B cell (primary cell): Measurements from ENCODE around the gene CAMTA1. TPM values are rescaled to one million over a fixed set of nuclear protein-coding genes. Genes with fewer than 3 reads are reported as not detected.

Source experiments
- ATAC-seq: fragments of 200-7000 bp; cut with Tn5 transposase; one replicate; pipeline ENCODE4 v1.10.0; 2021; ENCODE audit warnings: low read depth, mild to moderate bottlenecking, moderate number of reproducible peaks, moderate library complexity
- CTCF ChIA-PET: fragments of 350-600 bp; sonication (Branson Sonifier 250); formaldehyde crosslinking; loops from one replicate; lab custom pipeline; 2021; ENCODE audit warnings: antibody characterized with exemption, inconsistent platforms; lab: Charles Lee
- POLR2A ChIA-PET: fragments of 350-600 bp; sonication (Branson Sonifier 250); formaldehyde crosslinking; loops from one replicate; lab custom pipeline; 2021; ENCODE audit warnings: antibody characterized with exemption; lab: Charles Lee
- DNase-seq: peaks from one replicate; pipeline ENCODE4 v3.0.0; 2013
- H2AFZ ChIP-seq: 2 replicates; pipeline ENCODE4 v1.6.1; 2012; ENCODE audit warnings: mild to moderate bottlenecking, low read depth, low read length; ENCODE audit not compliant: insufficient read depth, poor library complexity, severe bottlenecking
- H3K27ac ChIP-seq, 2 donors: 1 replicate in 1 of 2; 2 replicates in 1 of 2; pipeline ENCODE4 v1.5.1; 2012 to 2013; ENCODE audit warnings: low read length in 2 of 2, mild to moderate bottlenecking in 2 of 2, moderate library complexity in 1 of 2
- H3K27me3 ChIP-seq, 4 experiments: fragments of 200-600 bp in 1 of 4; sonication (generic) in 1 of 4; replicated peaks in 1 of 4; 1 replicate in 2 of 4; 2 replicates in 2 of 4; pipeline versions ENCODE4 v1.6.1 to v1.7.0; 2013 to 2016; ENCODE audit warnings: low read length in 3 of 4, mild to moderate bottlenecking in 2 of 4, mixed read lengths in 1 of 4, moderate library complexity in 1 of 4; ENCODE audit not compliant: insufficient read depth in 4 of 4, control insufficient read depth in 3 of 4; ENCODE audit errors: control extremely low read depth in 1 of 4
- H3K36me3 ChIP-seq, 2 experiments: replicated peaks in 1 of 2; 1 replicate in 1 of 2; 2 replicates in 1 of 2; pipeline versions ENCODE4 v1.6.1 to v1.7.1; 2013; ENCODE audit warnings: low read length in 1 of 2; ENCODE audit not compliant: insufficient read depth in 2 of 2, control insufficient read depth in 1 of 2; ENCODE audit errors: control extremely low read depth in 1 of 2, extremely low read depth in 1 of 2
- H3K4me1 ChIP-seq, 2 donors: fragments of 200-600 bp in 1 of 2; sonication (generic) in 1 of 2; 1 replicate in 1 of 2; 2 replicates in 1 of 2; pipeline versions ENCODE4 v1.5.1 to v1.6.1; 2013 to 2017; ENCODE audit warnings: low read length in 2 of 2; ENCODE audit not compliant: control insufficient read depth in 2 of 2, insufficient read depth in 2 of 2
- H3K4me2 ChIP-seq: replicated peaks from 2 replicates; pipeline ENCODE3; 2012; ENCODE audit warnings: mild to moderate bottlenecking, low read depth, low read length; ENCODE audit not compliant: poor library complexity, severe bottlenecking
- H3K4me3 ChIP-seq, 5 experiments: fragments of 200-600 bp in 1 of 5; sonication (generic) in 1 of 5; 1 replicate in 3 of 5; 2 replicates in 2 of 5; pipeline versions ENCODE4 v1.5.1 to v1.7.0; 2011 to 2016; ENCODE audit warnings: low read length in 4 of 5, mild to moderate bottlenecking in 4 of 5, low read depth in 2 of 5, control low read depth in 1 of 5, moderate library complexity in 1 of 5; ENCODE audit not compliant: insufficient read depth in 1 of 5; ENCODE audit errors: control extremely low read depth in 1 of 5, extremely low read depth in 1 of 5
- H3K79me2 ChIP-seq: fragments of 200-600 bp; sonication (generic); one replicate; pipeline ENCODE4 v1.6.0; 2016; ENCODE audit warnings: low read length; ENCODE audit not compliant: control insufficient read depth, insufficient read depth
- H3K9ac ChIP-seq: fragments of 200-600 bp; sonication (generic); 2 replicates; pipeline ENCODE4 v1.6.1; 2017; ENCODE audit warnings: mild to moderate bottlenecking, low read length, moderate library complexity
- H3K9me3 ChIP-seq, 3 donors: one replicate each; pipeline versions ENCODE4 v1.6.1 to v1.7.1; 2013; ENCODE audit warnings: low read length in 2 of 3; ENCODE audit not compliant: control insufficient read depth in 2 of 3, insufficient read depth in 1 of 3; ENCODE audit errors: control extremely low read depth in 1 of 3
- H4K20me1 ChIP-seq: 2 replicates; pipeline ENCODE4 v1.6.0; 2012; ENCODE audit warnings: mild to moderate bottlenecking, low read length; ENCODE audit not compliant: insufficient read depth, control insufficient read depth, poor library complexity, severe bottlenecking
- H3K27ac Mint-ChIP-seq: one replicate; pipeline ENCODE4 v1.8.0; 2021; ENCODE audit warnings: mixed read lengths
- H3K27me3 Mint-ChIP-seq: one replicate; pipeline ENCODE4 v1.8.0; 2021; ENCODE audit warnings: mixed read lengths
- H3K4me1 Mint-ChIP-seq: one replicate; pipeline ENCODE4 v1.8.0; 2021; ENCODE audit warnings: mixed read lengths
- H3K4me3 Mint-ChIP-seq: one replicate; pipeline ENCODE4 v1.8.0; 2021; ENCODE audit warnings: mixed read lengths
- H3K9me3 Mint-ChIP-seq: one replicate; pipeline ENCODE4 v1.8.0; 2022; ENCODE audit warnings: mixed read lengths; ENCODE audit not compliant: insufficient read depth
- EZH2 ChIP-seq: IDR thresholded peaks from 2 replicates; pipeline ENCODE4 v1.6.1; 2012; ENCODE audit warnings: borderline replicate concordance, low read depth, mild to moderate bottlenecking, moderate library complexity, low read length; ENCODE audit not compliant: insufficient read depth, poor library complexity, severe bottlenecking
- whole genome bisulfite sequencing: methylation state at CpG from one replicate; pipeline ENCODE4 v1.1.5; 2013; ENCODE audit warnings: missing lambda C conversion rate; ENCODE audit not compliant: insufficient coverage; 5-methylcytosine and 5-hydroxymethylcytosine counted together
- intact Hi-C: fragments of 100-400 bp; cut with micrococcal nuclease; formaldehyde crosslinking; loops from one replicate; pipeline ENCODE4 v1.10.0; 2022
- polyA plus RNA-seq: library from polyadenylated mRNA; depleted of rRNA; stranded (reverse); fragments of >200 nt; gene quantifications from 2 replicates; pipeline ENCODE4 v1.2.3, GENCODE V29; 2012
- total RNA-seq, 2 donors: library from RNA; stranded (reverse); fragments of 120-200 nt in 1 of 2; gene quantifications; 1 replicate in 1 of 2; 2 replicates in 1 of 2; pipeline versions ENCODE4 v1.2.3 to v1.2.4, GENCODE V29; 2013 to 2022
- TF ChIP-seq, protein P1 (sequence below): fragments of 200-600 bp; IDR thresholded peaks from one replicate; pipeline ENCODE4 v1.8.0; 2022; ENCODE audit warnings: antibody characterized with exemption, mild to moderate bottlenecking

The CAMTA1 gene
- total and polyA plus RNA-seq, 2 donors (not counting 1 experiment from before 2014, with no cell fraction given): 42.2 to 45.7 TPM

DNA sequence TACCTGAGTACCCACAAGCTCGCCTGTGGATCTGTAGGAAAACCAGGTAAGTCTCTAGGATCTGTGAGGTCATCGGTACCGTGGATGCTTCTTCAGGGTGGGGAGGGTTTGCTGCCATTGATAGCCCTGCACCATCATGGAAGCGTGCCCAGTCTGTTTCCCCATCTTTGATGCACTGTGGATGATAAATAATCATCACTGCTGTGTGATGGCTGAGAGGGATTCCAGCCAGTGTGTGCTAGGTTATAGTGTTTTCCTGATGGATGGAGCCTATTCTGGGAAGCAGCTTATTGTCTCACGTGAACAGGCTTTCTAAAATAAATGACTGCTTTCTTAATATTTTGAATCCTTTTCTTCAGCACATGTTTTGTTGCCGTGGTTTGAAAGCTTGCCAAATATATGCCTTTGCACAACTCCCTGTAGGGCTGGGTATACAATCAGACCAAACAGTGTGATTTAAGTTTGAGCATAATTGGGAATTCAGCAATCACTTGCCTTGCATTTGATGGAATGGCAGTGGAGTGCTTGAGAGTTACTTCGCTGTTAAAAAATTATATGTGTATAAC, 113.8 kb downstream of the CAMTA1 start:
- ATAC-seq: no peak
- Histone ChIP-seq H4K20me1 (no peaks in the 10 kb centered on the region), H3K27ac (no peak overlapping the region), H3K4me2 (no peak overlapping the region), H3K36me3 (no peaks in the 10 kb centered on the region), H3K4me3 (no peak overlapping the region), H2AFZ (no peak overlapping the region), H3K27me3 (no peaks in the 10 kb centered on the region), H3K9me3 (no peaks in the 10 kb centered on the region), H3K4me1 (no peaks in the 10 kb centered on the region), H3K9ac (no peak overlapping the region), H3K79me2 (no peaks in the 10 kb centered on the region)
- no peak for DNase-seq
- ChIA-PET CTCF (interaction anchor here (1.1 kb wide), 1 partner anchor 8 kb away, joined by 3 read pairs; no protein-coding TSS in a partner anchor), POLR2A (no interaction called here)
- 100% methylated on average over 2 of the region's 7 CpGs for WGBS
- TF ChIP-seq EZH2: no peak
- no peak overlapping the region for H3K27ac Mint-ChIP-seq
- H3K27me3 Mint-ChIP-seq: no peaks in the 10 kb centered on the region
- no peaks in the 10 kb centered on the region for H3K9me3 Mint-ChIP-seq
- H3K4me1 Mint-ChIP-seq: no peaks in the 10 kb centered on the region
- H3K4me3 Mint-ChIP-seq: no peak overlapping the region
- intact Hi-C loops: no loop called here

DNA sequence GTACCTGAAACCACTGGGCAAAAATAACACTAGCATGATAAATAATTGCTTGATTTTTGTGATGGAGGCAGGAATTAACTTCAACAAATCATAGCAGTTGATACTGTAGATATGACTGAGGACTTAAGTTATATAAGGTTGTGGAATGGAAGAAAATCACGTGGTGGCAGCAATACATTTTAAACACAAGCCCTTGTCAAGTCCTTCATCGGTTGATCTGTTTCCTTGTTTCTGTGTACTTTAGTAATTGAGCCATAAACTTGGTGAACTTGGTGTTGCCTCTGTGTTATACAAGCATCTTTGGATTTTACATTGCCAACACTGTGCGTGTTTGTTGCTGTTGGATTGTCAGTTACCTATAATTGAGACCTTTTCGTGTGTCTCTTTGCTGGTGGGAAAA, 114.4 kb downstream of the CAMTA1 start:
- Mint-ChIP-seq H3K27ac (no peak overlapping the region), H3K27me3 (no peaks in the 10 kb centered on the region), H3K4me3 (no peak overlapping the region), H3K4me1 (no peaks in the 10 kb centered on the region), H3K9me3 (no peaks in the 10 kb centered on the region)
- Histone ChIP-seq H3K36me3 (no peaks in the 10 kb centered on the region), H3K79me2 (no peaks in the 10 kb centered on the region), H2AFZ (no peak overlapping the region), H3K4me1 (no peaks in the 10 kb centered on the region), H3K4me3 (no peak overlapping the region), H3K4me2 (no peak overlapping the region), H3K27ac (no peak overlapping the region), H3K9ac (no peak overlapping the region), H3K9me3 (no peaks in the 10 kb centered on the region), H4K20me1 (no peaks in the 10 kb centered on the region), H3K27me3 (no peaks in the 10 kb centered on the region)
- intact Hi-C loops: no loop called here
- POLR2A ChIA-PET: no interaction called here
- CTCF ChIA-PET: interaction anchor here (1.1 kb wide), 1 partner anchor 9 kb away, joined by 3 read pairs; no protein-coding TSS in a partner anchor
- no peak for ATAC-seq
- TF ChIP-seq, protein P1, sequence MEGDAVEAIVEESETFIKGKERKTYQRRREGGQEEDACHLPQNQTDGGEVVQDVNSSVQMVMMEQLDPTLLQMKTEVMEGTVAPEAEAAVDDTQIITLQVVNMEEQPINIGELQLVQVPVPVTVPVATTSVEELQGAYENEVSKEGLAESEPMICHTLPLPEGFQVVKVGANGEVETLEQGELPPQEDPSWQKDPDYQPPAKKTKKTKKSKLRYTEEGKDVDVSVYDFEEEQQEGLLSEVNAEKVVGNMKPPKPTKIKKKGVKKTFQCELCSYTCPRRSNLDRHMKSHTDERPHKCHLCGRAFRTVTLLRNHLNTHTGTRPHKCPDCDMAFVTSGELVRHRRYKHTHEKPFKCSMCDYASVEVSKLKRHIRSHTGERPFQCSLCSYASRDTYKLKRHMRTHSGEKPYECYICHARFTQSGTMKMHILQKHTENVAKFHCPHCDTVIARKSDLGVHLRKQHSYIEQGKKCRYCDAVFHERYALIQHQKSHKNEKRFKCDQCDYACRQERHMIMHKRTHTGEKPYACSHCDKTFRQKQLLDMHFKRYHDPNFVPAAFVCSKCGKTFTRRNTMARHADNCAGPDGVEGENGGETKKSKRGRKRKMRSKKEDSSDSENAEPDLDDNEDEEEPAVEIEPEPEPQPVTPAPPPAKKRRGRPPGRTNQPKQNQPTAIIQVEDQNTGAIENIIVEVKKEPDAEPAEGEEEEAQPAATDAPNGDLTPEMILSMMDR: no peak
- TF ChIP-seq EZH2: no peak
- DNase-seq: no peak
- WGBS: 71% methylated on average over 1 of the region's 4 CpGs
